Smooth muscle cell (in vitro differentiated cells): ENCODE data around the gene SEC14L1. TPM values are rescaled to one million over a fixed set of nuclear protein-coding genes. Genes with fewer than 3 reads are reported as not detected.

Source experiments
- DNase-seq: peaks from one replicate; lab custom pipeline; 2025; ENCODE audit not compliant: unreplicated experiment; lab: John Stamatoyannopoulos, UW
- H2AFZ ChIP-seq: fragments of 200-600 bp; sonication (generic); 2 replicates; pipeline ENCODE4 v1.6.0; 2016; ENCODE audit warnings: antibody characterized with exemption, low read depth, mild to moderate bottlenecking
- H3F3A ChIP-seq: fragments of 200-600 bp; sonication (generic); 2 replicates; pipeline ENCODE4 v1.6.0; 2017; ENCODE audit warnings: antibody characterized with exemption, low read depth
- H3K27ac ChIP-seq: fragments of 200-600 bp; sonication (generic); 2 replicates; pipeline ENCODE4 v1.5.1; 2016; ENCODE audit warnings: low read depth, mild to moderate bottlenecking
- H3K27me3 ChIP-seq: fragments of 200-600 bp; sonication (generic); 2 replicates; pipeline ENCODE4 v1.6.1; 2016; ENCODE audit warnings: low read depth, mild to moderate bottlenecking
- H3K36me3 ChIP-seq: fragments of 200-600 bp; sonication (generic); 2 replicates; pipeline ENCODE4 v1.5.1; 2016; ENCODE audit warnings: low read depth
- H3K4me1 ChIP-seq: fragments of 200-600 bp; sonication (generic); 2 replicates; pipeline ENCODE4 v1.5.1; 2016; ENCODE audit warnings: low read depth
- H3K4me2 ChIP-seq: fragments of 200-600 bp; sonication (generic); 2 replicates; pipeline ENCODE4 v1.6.0; 2016; ENCODE audit warnings: mild to moderate bottlenecking
- H3K4me3 ChIP-seq: fragments of 200-600 bp; sonication (generic); 2 replicates; pipeline ENCODE4 v1.5.1; 2016; ENCODE audit warnings: mild to moderate bottlenecking
- H3K79me2 ChIP-seq: fragments of 200-600 bp; sonication (generic); 2 replicates; pipeline ENCODE4 v1.6.0; 2016; ENCODE audit warnings: low read depth, mild to moderate bottlenecking
- H3K9ac ChIP-seq: fragments of 200-600 bp; sonication (generic); 2 replicates; pipeline ENCODE4 v1.6.0; 2016; ENCODE audit warnings: low read depth
- H3K9me3 ChIP-seq: fragments of 200-600 bp; sonication (generic); replicated peaks from 2 replicates; pipeline ENCODE4 v1.5.1; 2016; ENCODE audit warnings: low read depth
- H4K20me1 ChIP-seq: fragments of 200-600 bp; sonication (generic); 2 replicates; pipeline ENCODE4 v1.6.0; 2016; ENCODE audit warnings: low read depth
- WGBS: methylation state at CpG from one replicate; pipeline ENCODE4 v1.1.7; 2016; ENCODE audit warnings: low lambda C conversion rate; 5-methylcytosine and 5-hydroxymethylcytosine counted together
- polyA plus RNA-seq: library from polyadenylated mRNA; unstranded; fragments of >200 nt; fragmentation: Nextera tagmentation; extraction: Ambion mirVana; gene quantifications from 2 replicates; pipeline ENCODE4 v1.2.1, GENCODE V29; 2016
- total RNA-seq: library from RNA; depleted of rRNA; stranded (reverse); fragments of >200 nt; gene quantifications from 2 replicates; pipeline ENCODE4 v1.2.3, GENCODE V29; 2014
- TF ChIP-seq, protein P1 (sequence below): fragments of 200-600 bp; sonication (generic); IDR thresholded peaks from 2 replicates; pipeline ENCODE4 v1.5.1; 2017; ENCODE audit warnings: borderline replicate concordance, mild to moderate bottlenecking, antibody characterized with exemption; ENCODE audit not compliant: insufficient read depth, poor library complexity, severe bottlenecking

SEC14L1 gene
- total and polyA plus RNA-seq, 2 experiments from 2014 or later = 25.1 to 25.8 TPM

DNA sequence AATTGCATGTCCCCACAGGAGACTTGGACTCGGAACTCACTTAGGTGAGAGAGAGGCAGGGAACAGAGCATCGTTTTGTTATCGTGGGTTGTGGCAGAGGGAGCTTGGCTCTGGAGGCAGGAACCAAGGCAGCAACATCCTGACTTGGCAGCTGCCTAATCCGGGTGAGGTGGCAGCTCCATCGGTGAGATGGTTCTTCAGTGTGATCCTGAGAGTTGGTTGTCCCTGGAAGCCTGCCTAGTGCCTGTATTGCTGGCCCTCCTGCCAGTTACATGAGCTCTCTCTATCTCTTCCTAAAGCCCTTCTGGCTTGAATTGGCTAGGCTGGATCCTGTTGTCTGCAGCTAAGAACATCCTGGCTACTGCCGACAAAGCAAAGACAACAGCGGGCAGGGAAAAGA lies 19.9 kb upstream of the SEC14L1 start:
- Histone ChIP-seq H2AFZ (no peak overlapping the region), H3K4me1 (peaks cover 4% of the 10 kb centered on the region), H3K27me3 (no peaks in the 10 kb centered on the region), H3K36me3 (no peaks in the 10 kb centered on the region), H3K9ac (peak overlapping the region; percentile 3), H3F3A (peaks cover 10% of the 10 kb centered on the region), H3K4me3 (no peak overlapping the region), H3K9me3 (no peaks in the 10 kb centered on the region), H4K20me1 (no peaks in the 10 kb centered on the region), H3K27ac (peak overlapping the region; percentile 94), H3K79me2 (no peaks in the 10 kb centered on the region), H3K4me2 (no peak overlapping the region)
- TF ChIP-seq, protein P1, sequence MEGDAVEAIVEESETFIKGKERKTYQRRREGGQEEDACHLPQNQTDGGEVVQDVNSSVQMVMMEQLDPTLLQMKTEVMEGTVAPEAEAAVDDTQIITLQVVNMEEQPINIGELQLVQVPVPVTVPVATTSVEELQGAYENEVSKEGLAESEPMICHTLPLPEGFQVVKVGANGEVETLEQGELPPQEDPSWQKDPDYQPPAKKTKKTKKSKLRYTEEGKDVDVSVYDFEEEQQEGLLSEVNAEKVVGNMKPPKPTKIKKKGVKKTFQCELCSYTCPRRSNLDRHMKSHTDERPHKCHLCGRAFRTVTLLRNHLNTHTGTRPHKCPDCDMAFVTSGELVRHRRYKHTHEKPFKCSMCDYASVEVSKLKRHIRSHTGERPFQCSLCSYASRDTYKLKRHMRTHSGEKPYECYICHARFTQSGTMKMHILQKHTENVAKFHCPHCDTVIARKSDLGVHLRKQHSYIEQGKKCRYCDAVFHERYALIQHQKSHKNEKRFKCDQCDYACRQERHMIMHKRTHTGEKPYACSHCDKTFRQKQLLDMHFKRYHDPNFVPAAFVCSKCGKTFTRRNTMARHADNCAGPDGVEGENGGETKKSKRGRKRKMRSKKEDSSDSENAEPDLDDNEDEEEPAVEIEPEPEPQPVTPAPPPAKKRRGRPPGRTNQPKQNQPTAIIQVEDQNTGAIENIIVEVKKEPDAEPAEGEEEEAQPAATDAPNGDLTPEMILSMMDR = no peak
- WGBS = 57% methylated on average over 7 of the region's 7 CpGs
- DNase-seq = no peak

DNA sequence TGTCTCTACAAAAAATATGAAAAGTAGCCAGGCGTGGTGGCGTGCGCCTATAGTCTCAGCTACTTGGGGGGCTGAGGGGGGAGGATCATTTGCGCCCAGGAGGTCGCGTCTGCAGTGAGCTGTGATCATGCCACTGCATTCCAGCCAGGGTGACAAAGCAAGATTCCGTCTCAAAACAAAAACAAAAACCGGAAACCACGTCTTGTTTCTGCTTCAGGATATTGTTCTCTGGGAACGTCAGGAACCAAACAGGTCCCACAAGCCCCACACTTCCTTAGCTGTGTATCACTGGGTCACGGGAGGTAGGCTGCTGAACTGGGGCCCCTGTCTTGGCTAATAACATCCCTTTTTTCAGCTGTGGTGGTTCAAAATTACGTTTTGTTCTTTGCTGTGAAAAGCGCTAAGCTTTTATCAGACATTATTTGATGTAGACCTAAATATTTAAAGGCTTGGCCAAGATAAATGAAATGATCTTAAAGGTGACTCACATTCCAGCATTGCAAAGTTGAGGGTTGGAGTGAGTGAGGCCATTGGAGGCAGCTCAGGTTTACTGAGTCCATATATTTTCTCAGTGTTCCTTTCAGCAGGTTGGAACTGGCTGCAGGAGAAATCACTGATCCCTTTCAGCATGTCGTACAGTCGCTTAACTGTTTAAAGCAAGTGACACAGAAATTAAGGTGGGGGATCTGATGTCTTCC lies 16.4 kb upstream of the SEC14L1 start:
- Histone ChIP-seq H3K36me3 (no peaks in the 10 kb centered on the region), H3K9ac (peak overlapping the region; percentile 24), H3K27me3 (no peaks in the 10 kb centered on the region), H3K4me3 (no peak overlapping the region), H3K9me3 (no peaks in the 10 kb centered on the region), H3F3A (peaks cover 14% of the 10 kb centered on the region), H3K27ac (peak overlapping the region; percentile 83), H3K79me2 (no peaks in the 10 kb centered on the region), H4K20me1 (no peaks in the 10 kb centered on the region), H2AFZ (peak overlapping the region; percentile 2), H3K4me1 (peaks cover 11% of the 10 kb centered on the region), H3K4me2 (peak overlapping the region; percentile 7)
- DNase-seq = no peak
- TF ChIP-seq, protein P1 = no peak
- 49% methylated on average over 15 of the region's 15 CpGs for WGBS

DNA sequence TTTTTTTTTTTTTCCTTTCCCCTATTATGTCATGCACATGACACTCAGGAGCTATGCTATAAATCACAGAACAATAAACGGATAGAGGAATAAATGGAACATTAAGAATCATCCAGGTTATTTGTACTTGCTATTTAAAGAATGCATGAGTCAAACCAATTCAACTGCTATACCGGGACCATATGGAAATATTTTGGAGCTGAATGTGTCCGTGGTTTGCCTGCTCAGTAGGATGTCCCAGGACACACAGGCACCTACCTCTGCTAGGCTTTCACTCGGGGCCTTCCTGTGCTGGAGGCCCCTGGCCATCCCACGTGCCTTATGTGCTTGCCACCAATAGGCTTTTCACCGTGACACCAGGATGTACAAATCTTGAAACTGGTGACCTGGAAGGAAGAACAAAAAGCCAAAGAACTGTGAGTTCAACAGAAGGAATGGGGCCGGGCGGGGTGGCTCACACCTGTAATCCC lies 15.3 kb upstream of the SEC14L1 start:
- TF ChIP-seq, protein P1 = no peak
- no peaks in the 10 kb centered on the region for H3K27me3 ChIP-seq
- WGBS = 46% methylated on average over 8 of the region's 8 CpGs
- H3K79me2 ChIP-seq = no peaks in the 10 kb centered on the region
- H3K9me3 ChIP-seq = no peaks in the 10 kb centered on the region
- H3K4me2 ChIP-seq = no peak overlapping the region
- H2AFZ ChIP-seq = no peak overlapping the region
- no peak for DNase-seq
- H4K20me1 ChIP-seq = no peaks in the 10 kb centered on the region
- H3K9ac ChIP-seq = no peak overlapping the region
- H3K36me3 ChIP-seq = no peaks in the 10 kb centered on the region
- peaks cover 16% of the 10 kb centered on the region for H3F3A ChIP-seq
- H3K4me3 ChIP-seq = no peak overlapping the region
- H3K27ac ChIP-seq = peak overlapping the region; percentile 83
- H3K4me1 ChIP-seq = peaks cover 18% of the 10 kb centered on the region

DNA sequence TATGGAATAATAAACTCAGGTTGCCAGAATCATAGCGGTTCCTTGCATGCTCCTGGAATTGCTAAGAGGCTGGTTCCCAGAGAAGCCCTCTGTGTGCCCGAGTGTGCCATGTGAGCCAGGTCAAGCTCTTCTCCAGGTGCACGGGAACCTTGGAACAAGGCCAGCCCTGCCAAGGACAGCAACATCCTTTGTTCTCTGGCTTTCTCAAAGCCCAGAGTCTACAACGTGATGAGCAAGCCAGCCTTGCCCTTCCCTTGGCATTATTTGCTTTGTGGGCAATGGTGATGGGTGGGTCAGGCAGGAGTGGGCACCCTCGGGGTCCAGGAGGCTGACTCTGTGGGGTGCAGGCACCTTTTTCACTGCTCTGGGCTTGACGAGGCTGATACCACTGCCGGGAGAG lies 14.2 kb upstream of the SEC14L1 start:
- Histone ChIP-seq H3F3A (peaks cover 16% of the 10 kb centered on the region), H3K9me3 (no peaks in the 10 kb centered on the region), H3K79me2 (no peaks in the 10 kb centered on the region), H3K36me3 (no peaks in the 10 kb centered on the region), H3K27me3 (no peaks in the 10 kb centered on the region), H3K4me2 (no peak overlapping the region), H3K4me1 (peaks cover 14% of the 10 kb centered on the region), H3K27ac (no peak overlapping the region), H3K4me3 (no peak overlapping the region), H4K20me1 (no peaks in the 10 kb centered on the region), H3K9ac (no peak overlapping the region), H2AFZ (no peak overlapping the region)
- DNase-seq = no peak
- TF ChIP-seq, protein P1 = no peak
- 94% methylated on average over 7 of the region's 7 CpGs for WGBS
